Measurements from ENCODE around the gene ANKRD33B. TPM values are rescaled to one million over a fixed set of nuclear protein-coding genes. Genes with fewer than 3 reads are reported as not detected.

The ANKRD33B gene
- total and polyA plus RNA-seq, 2 experiments from 2014 or later, result 1.5 to 2.0 TPM

DNA sequence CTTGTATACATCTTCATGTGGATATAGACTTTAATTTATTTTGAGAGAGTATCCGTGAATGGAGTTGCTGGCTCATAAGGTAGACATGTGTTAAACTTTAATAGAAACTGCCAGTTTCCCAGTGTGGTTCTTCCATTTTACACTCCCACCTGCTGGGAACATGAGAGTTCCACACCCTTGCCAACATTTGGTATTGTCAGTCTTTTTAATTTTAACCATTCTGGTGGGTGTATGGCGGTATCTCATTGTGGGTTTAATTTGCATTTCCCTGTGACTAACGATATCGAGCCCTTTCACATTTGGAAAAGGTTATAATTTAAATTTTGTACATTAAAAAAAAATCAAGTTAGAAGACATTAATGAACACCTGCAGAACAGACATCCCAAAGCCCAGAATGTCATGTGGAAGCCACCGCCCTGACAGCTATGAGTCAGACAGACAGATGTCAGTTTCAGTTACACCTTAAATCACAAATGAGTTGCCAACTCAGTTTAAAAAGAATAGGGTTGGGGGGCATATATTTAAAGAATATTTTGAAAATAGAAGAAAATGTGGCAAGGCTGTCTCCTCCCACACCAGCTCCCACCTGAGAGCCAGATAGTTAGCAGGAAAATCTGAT is 36.9 kb downstream of the ANKRD33B start:
- H3K9me2 ChIP-seq (replicated peaks; ENCODE audit: insufficient read depth), result no peaks in the 10 kb centered on the region
- no peaks in the 10 kb centered on the region for H3K9me3 ChIP-seq (ENCODE audit: low read depth)
- H3K79me2 ChIP-seq, result no peaks in the 10 kb centered on the region
- H4K20me1 ChIP-seq (ENCODE audit: insufficient read depth, poor library complexity, severe bottlenecking), result no peaks in the 10 kb centered on the region
- DNase-seq (ENCODE audit: low spot score), result no peak
- TF ChIP-seq, protein P1, sequence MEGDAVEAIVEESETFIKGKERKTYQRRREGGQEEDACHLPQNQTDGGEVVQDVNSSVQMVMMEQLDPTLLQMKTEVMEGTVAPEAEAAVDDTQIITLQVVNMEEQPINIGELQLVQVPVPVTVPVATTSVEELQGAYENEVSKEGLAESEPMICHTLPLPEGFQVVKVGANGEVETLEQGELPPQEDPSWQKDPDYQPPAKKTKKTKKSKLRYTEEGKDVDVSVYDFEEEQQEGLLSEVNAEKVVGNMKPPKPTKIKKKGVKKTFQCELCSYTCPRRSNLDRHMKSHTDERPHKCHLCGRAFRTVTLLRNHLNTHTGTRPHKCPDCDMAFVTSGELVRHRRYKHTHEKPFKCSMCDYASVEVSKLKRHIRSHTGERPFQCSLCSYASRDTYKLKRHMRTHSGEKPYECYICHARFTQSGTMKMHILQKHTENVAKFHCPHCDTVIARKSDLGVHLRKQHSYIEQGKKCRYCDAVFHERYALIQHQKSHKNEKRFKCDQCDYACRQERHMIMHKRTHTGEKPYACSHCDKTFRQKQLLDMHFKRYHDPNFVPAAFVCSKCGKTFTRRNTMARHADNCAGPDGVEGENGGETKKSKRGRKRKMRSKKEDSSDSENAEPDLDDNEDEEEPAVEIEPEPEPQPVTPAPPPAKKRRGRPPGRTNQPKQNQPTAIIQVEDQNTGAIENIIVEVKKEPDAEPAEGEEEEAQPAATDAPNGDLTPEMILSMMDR (IDR thresholded peaks at IDR 0.05; ENCODE audit: poor library complexity), result no peak
- TF ChIP-seq EZH2phosphoT487 (IDR thresholded peaks at IDR 0.05; ENCODE audit: low read depth, severe bottlenecking, unreplicated experiment) (no peak), EZH2 (IDR thresholded peaks at IDR 0.05; ENCODE audit: borderline replicate concordance) (no peak)
- no peaks in the 10 kb centered on the region for H3K36me3 ChIP-seq (replicated peaks; ENCODE audit: insufficient read depth, low read depth)
- no peak overlapping the region for H3K4me3 ChIP-seq
- no peak overlapping the region for H3K4me2 ChIP-seq
- no peak overlapping the region for H2AFZ ChIP-seq
- no peak overlapping the region for H3K27ac ChIP-seq
- no peaks in the 10 kb centered on the region for H3K27me3 ChIP-seq
- H3K4me1 ChIP-seq (ENCODE audit: insufficient read depth), result peaks cover 8% of the 10 kb centered on the region
- 95% methylated on average over 5 of the region's 5 CpGs for WGBS (ENCODE audit: low lambda C conversion rate, missing lambda C conversion rate)

DNA sequence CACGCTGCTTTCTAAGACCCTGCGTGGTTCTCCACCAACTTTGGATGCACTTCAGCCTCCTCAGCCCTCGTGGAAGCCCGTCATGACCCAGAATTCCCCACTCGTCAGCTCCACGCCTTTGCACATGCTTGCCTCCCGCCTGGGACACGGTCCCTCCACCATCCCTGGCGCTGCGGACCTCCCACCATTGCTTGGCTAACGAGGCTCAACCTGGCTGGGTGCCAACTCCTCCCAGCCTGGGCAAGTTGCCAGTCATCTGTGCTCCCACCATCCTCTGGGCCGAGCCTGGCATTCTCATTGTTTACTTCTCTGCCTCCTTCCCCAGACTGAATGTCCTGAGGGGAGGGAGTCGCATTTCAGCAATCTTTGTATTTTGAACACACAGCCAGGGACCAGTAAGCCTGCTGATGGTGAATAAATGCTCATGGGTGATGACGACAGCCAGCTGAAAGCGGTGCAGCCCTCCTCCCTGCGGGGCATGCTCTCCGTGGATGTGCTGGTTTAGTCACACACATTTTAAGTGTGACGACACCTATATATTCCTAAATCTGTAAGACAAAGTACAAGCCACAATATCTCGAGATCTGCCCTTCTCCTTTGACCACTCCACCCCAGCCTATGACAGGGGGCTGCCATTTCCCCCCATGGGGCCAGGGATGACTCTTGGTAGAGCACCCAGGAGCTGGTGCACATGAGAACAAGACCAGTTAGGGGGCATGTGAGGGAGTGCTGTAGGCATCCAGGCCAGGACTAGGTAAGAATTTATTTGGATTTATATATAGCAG is 37.6 kb downstream of the ANKRD33B start:
- H3K27ac ChIP-seq, result peak overlapping the region; percentile 47
- no peaks in the 10 kb centered on the region for H3K79me2 ChIP-seq

DNA sequence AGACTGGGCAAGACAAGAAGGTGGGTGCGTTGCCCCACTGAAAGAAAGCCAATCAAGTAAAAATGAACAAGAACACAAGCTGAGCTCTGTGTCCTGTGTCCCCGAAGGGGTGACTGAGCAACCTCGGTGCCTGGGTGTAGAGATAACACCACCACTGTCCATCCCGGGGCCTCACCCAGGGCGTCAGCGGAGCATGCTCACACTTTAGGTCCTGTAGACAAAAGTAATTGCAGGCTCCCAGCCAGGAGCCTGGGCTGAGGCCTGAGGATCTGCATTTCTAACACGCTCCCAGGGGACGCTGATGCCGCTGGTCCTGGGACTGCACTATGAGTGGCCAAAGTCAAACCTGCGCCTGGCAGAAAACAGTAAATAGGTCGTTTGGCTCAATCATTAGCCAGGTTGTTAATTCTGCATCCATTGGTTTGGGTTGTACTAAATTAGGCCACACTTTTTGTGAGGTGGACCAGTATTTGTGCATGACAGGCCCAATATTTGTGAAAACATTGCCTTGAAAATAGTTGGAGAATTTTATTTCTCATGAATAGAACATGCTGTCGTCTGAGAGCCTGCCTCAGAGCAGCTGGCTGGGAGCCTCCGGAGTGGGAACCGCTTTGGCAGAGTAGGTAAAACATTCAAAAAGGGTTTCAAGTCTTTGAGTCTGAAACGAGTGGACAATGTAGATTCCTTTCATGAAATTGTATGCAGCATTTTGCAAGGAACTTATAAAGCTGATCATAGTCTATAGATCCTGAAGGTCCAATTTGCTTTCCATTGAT is 38.3 kb downstream of the ANKRD33B start:
- no peaks in the 10 kb centered on the region for H3K36me3 ChIP-seq (replicated peaks; ENCODE audit: insufficient read depth, low read depth)
- no peak overlapping the region for H3K4me3 ChIP-seq
- H3K9me2 ChIP-seq (replicated peaks; ENCODE audit: insufficient read depth), result no peaks in the 10 kb centered on the region
- H3K27me3 ChIP-seq, result no peaks in the 10 kb centered on the region
- H3K4me2 ChIP-seq, result no peak overlapping the region
- WGBS (ENCODE audit: low lambda C conversion rate, missing lambda C conversion rate), result 78% methylated on average over 15 of the region's 15 CpGs
- H3K9me3 ChIP-seq (ENCODE audit: low read depth), result no peaks in the 10 kb centered on the region
- no peaks in the 10 kb centered on the region for H4K20me1 ChIP-seq (ENCODE audit: insufficient read depth, poor library complexity, severe bottlenecking)
- DNase-seq (ENCODE audit: low spot score), result no peak
- H2AFZ ChIP-seq, result no peak overlapping the region
- no peaks in the 10 kb centered on the region for H3K79me2 ChIP-seq
- H3K27ac ChIP-seq, result no peak overlapping the region
- TF ChIP-seq EZH2 (IDR thresholded peaks at IDR 0.05; ENCODE audit: borderline replicate concordance) (no peak), EZH2phosphoT487 (IDR thresholded peaks at IDR 0.05; ENCODE audit: low read depth, severe bottlenecking, unreplicated experiment) (no peak)
- TF ChIP-seq, protein P1 (IDR thresholded peaks at IDR 0.05; ENCODE audit: poor library complexity), result no peak
- H3K4me1 ChIP-seq (ENCODE audit: insufficient read depth), result peaks cover 8% of the 10 kb centered on the region

More for the DNA sequence above, 37.6 kb downstream of the ANKRD33B start:
- peak overlapping the region; percentile 6 for H3K4me2 ChIP-seq
- H3K4me1 ChIP-seq (ENCODE audit: insufficient read depth), result peaks cover 8% of the 10 kb centered on the region
- TF ChIP-seq, protein P1 (IDR thresholded peaks at IDR 0.05; ENCODE audit: poor library complexity), result no peak
- TF ChIP-seq EZH2phosphoT487 (IDR thresholded peaks at IDR 0.05; ENCODE audit: low read depth, severe bottlenecking, unreplicated experiment) (no peak), EZH2 (IDR thresholded peaks at IDR 0.05; ENCODE audit: borderline replicate concordance) (no peak)
- no peaks in the 10 kb centered on the region for H3K36me3 ChIP-seq (replicated peaks; ENCODE audit: insufficient read depth, low read depth)
- DNase-seq (ENCODE audit: low spot score), result peak; percentile 69
- H2AFZ ChIP-seq, result no peak overlapping the region
- WGBS (ENCODE audit: low lambda C conversion rate, missing lambda C conversion rate), result 63% methylated on average over 19 of the region's 19 CpGs
- no peaks in the 10 kb centered on the region for H3K27me3 ChIP-seq
- no peaks in the 10 kb centered on the region for H3K9me2 ChIP-seq (replicated peaks; ENCODE audit: insufficient read depth)
- H3K9me3 ChIP-seq (ENCODE audit: low read depth), result no peaks in the 10 kb centered on the region
- H3K4me3 ChIP-seq, result no peak overlapping the region
- no peaks in the 10 kb centered on the region for H4K20me1 ChIP-seq (ENCODE audit: insufficient read depth, poor library complexity, severe bottlenecking)
